GM10847 (cell line): ENCODE data around the gene CPOX.

Experiments used
- POLR2A ChIP-seq: IDR thresholded peaks from 2 replicates; pipeline ENCODE4 v1.6.1; 2011; ENCODE audit not compliant: insufficient read length; ENCODE audit errors: extremely low read depth

CPOX gene

GRCh38 chr3:98556164-98557130 is 37.0 kb downstream of the CPOX start:
- TF ChIP-seq POLR2A, result peak; percentile 15

- TF ChIP-seq POLR2A, result no peak
These were observed 38.4 kb downstream of the CPOX start for GRCh38 chr3:98555025-98555379.

GRCh38 chr3:98554580-98554979 is 38.8 kb downstream of the CPOX start:
- no peak for TF ChIP-seq POLR2A

GRCh38 chr3:98553753-98554152 is 39.7 kb downstream of the CPOX start:
- TF ChIP-seq POLR2A, result no peak

GRCh38 chr3:98553021-98553563 is 40.3 kb downstream of the CPOX start:
- TF ChIP-seq POLR2A, result no peak

- no peak for TF ChIP-seq POLR2A
These were observed 41.0 kb downstream of the CPOX start for GRCh38 chr3:98552232-98553020.

- TF ChIP-seq POLR2A, result no peak
These were observed 41.7 kb downstream of the CPOX start for GRCh38 chr3:98551754-98552153.

- no peak for TF ChIP-seq POLR2A
These were observed 42.2 kb downstream of the CPOX start for GRCh38 chr3:98551236-98551635.

- no peak for TF ChIP-seq POLR2A
These were observed 42.6 kb downstream of the CPOX start for GRCh38 chr3:98550833-98551232.

GRCh38 chr3:98548544-98548943 is 44.9 kb downstream of the CPOX start:
- TF ChIP-seq POLR2A, result no peak

GRCh38 chr3:98545940-98546339 is 47.5 kb downstream of the CPOX start:
- TF ChIP-seq POLR2A, result no peak

GRCh38 chr3:98542623-98543022 is 50.8 kb downstream of the CPOX start:
- TF ChIP-seq POLR2A, result no peak

GRCh38 chr3:98541695-98542094 is 51.7 kb downstream of the CPOX start:
- no peak for TF ChIP-seq POLR2A

- TF ChIP-seq POLR2A, result no peak
These were observed 53.1 kb downstream of the CPOX start for GRCh38 chr3:98540346-98540745.

- peak; percentile 26 for TF ChIP-seq POLR2A
These were observed 56.9 kb downstream of the CPOX start for GRCh38 chr3:98536456-98537017.
